ENCODE results near the gene FIBP. TPM values are rescaled to one million over a fixed set of nuclear protein-coding genes. Genes with fewer than 3 reads are reported as not detected.

FIBP gene
- total and polyA plus RNA-seq, 4 donors = 47.1 to 77.2 (median 62.2) TPM

Other genes starting within 250 kb of the FIBP start
- gene RELA, start 225.6 kb downstream of the FIBP start, total RNA-seq = 10 to 100 TPM; 50.2 to 72.6 TPM
- 10 to 100 TPM; 34.8 to 65.8 TPM for gene RELA, start 225.6 kb downstream of the FIBP start, polyA plus RNA-seq
- 10 to 100 TPM; 45.3 to 88.6 TPM for gene KAT5, start 176.2 kb downstream of the FIBP start, total RNA-seq
- 10 to 100 TPM; 70.0 to 95.3 TPM for gene KAT5, start 176.2 kb downstream of the FIBP start, polyA plus RNA-seq
- 10 to 100 TPM; 21.8 to 62.3 TPM for gene RNASEH2C, start 167.7 kb downstream of the FIBP start, total RNA-seq
- gene RNASEH2C, start 167.7 kb downstream of the FIBP start, polyA plus RNA-seq = 10 to 100 TPM; 88.5 to 97.7 TPM
- gene AP5B1, start 107.5 kb downstream of the FIBP start, total RNA-seq = 10 to 100 TPM in 1 of 2 donors, 1 to 10 TPM in 1; 8.6 to 35.5 TPM
- gene AP5B1, start 107.5 kb downstream of the FIBP start, polyA plus RNA-seq = 10 to 100 TPM; 13.0 to 35.1 TPM
- under 1 TPM; 0.17 to 0.77 TPM for gene OVOL1, start 101.4 kb downstream of the FIBP start, total RNA-seq
- 1 to 10 TPM in 1 of 2 donors, under 1 TPM in 1; 0.96 to 1.4 TPM for gene OVOL1, start 101.4 kb downstream of the FIBP start, polyA plus RNA-seq
- gene SNX32, start 54.5 kb downstream of the FIBP start, total RNA-seq = under 1 TPM; 0.52 to 0.77 TPM
- under 1 TPM; 0.14 to 0.88 TPM for gene SNX32, start 54.5 kb downstream of the FIBP start, polyA plus RNA-seq
- 100 to 1,000 TPM; 387 to 967 TPM for gene CFL1, start 30.3 kb downstream of the FIBP start, total RNA-seq
- gene CFL1, start 30.3 kb downstream of the FIBP start, polyA plus RNA-seq = 1,000 to 10,000 TPM in 1 of 2 donors, 100 to 1,000 TPM in 1; 493 to 1,282 TPM
- gene MUS81, start 28.0 kb downstream of the FIBP start, total RNA-seq = 10 to 100 TPM; 35.0 to 61.4 TPM
- 10 to 100 TPM; 46.2 to 62.2 TPM for gene MUS81, start 28.0 kb downstream of the FIBP start, polyA plus RNA-seq
- 10 to 100 TPM; 62.8 to 67.0 TPM for gene EFEMP2, start 15.7 kb downstream of the FIBP start, total RNA-seq
- gene EFEMP2, start 15.7 kb downstream of the FIBP start, polyA plus RNA-seq = 10 to 100 TPM; 34.2 to 44.8 TPM
- 1 to 10 TPM; 3.1 to 4.6 TPM for gene CTSW, start 8.6 kb downstream of the FIBP start, total RNA-seq
- gene CTSW, start 8.6 kb downstream of the FIBP start, polyA plus RNA-seq = 1 to 10 TPM; 2.9 to 8.7 TPM
- 10 to 100 TPM; 20.7 to 55.4 TPM for gene CCDC85B, start 2.2 kb upstream of the FIBP start, total RNA-seq
- gene CCDC85B, start 2.2 kb upstream of the FIBP start, polyA plus RNA-seq = 10 to 100 TPM; 52.5 to 63.4 TPM
- gene FOSL1, start 11.9 kb upstream of the FIBP start, total RNA-seq = 10 to 100 TPM in 1 of 2 donors, under 1 TPM in 1; 0.43 to 11.4 TPM
- 10 to 100 TPM; 19.2 to 19.9 TPM for gene FOSL1, start 11.9 kb upstream of the FIBP start, polyA plus RNA-seq
- gene C11orf68, start 30.6 kb upstream of the FIBP start, total RNA-seq = 10 to 100 TPM; 17.9 to 38.8 TPM
- gene C11orf68, start 30.6 kb upstream of the FIBP start, polyA plus RNA-seq = 10 to 100 TPM; 26.8 to 30.8 TPM
- 10 to 100 TPM; 40.8 to 92.7 TPM for gene DRAP1, start 31.0 kb upstream of the FIBP start, total RNA-seq
- 100 to 1,000 TPM in 1 of 2 donors, 10 to 100 TPM in 1; 99.4 to 140 TPM for gene DRAP1, start 31.0 kb upstream of the FIBP start, polyA plus RNA-seq
- under 1 TPM; 0.34 TPM for gene TSGA10IP, start 57.0 kb upstream of the FIBP start, total RNA-seq
- under 1 TPM; 0.07 to 0.20 TPM for gene TSGA10IP, start 57.0 kb upstream of the FIBP start, polyA plus RNA-seq
- gene SART1, start 73.3 kb upstream of the FIBP start, total RNA-seq = 10 to 100 TPM; 31.4 to 52.3 TPM
- gene SART1, start 73.3 kb upstream of the FIBP start, polyA plus RNA-seq = 100 to 1,000 TPM in 1 of 2 donors, 10 to 100 TPM in 1; 44.3 to 145 TPM
- 10 to 100 TPM; 27.4 to 33.2 TPM for gene EIF1AD, start 113.7 kb upstream of the FIBP start, total RNA-seq
- 10 to 100 TPM; 22.0 to 29.9 TPM for gene EIF1AD, start 113.7 kb upstream of the FIBP start, polyA plus RNA-seq
- gene BANF1, start 114.0 kb upstream of the FIBP start, total RNA-seq = 100 to 1,000 TPM in 1 of 2 donors, 10 to 100 TPM in 1; 17.7 to 185 TPM
- gene BANF1, start 114.0 kb upstream of the FIBP start, polyA plus RNA-seq = 100 to 1,000 TPM; 132 to 315 TPM
- 10 to 100 TPM in 1 of 2 donors, 1 to 10 TPM in 1; 7.1 to 17.7 TPM for gene CST6, start 123.5 kb upstream of the FIBP start, total RNA-seq
- gene CST6, start 123.5 kb upstream of the FIBP start, polyA plus RNA-seq = 10 to 100 TPM; 31.7 to 38.8 TPM
- gene CATSPER1, start 138.0 kb upstream of the FIBP start, total RNA-seq = 1 to 10 TPM in 1 of 2 donors, not detected in 1; 2.9 TPM
- 1 to 10 TPM; 3.1 to 3.3 TPM for gene CATSPER1, start 138.0 kb upstream of the FIBP start, polyA plus RNA-seq
- gene GAL3ST3, start 160.7 kb upstream of the FIBP start, total RNA-seq = not detected
- not detected for gene GAL3ST3, start 160.7 kb upstream of the FIBP start, polyA plus RNA-seq
- 100 to 1,000 TPM; 130 to 187 TPM for gene SF3B2, start 163.9 kb upstream of the FIBP start, total RNA-seq
- 100 to 1,000 TPM in 1 of 2 donors, 10 to 100 TPM in 1; 78.0 to 139 TPM for gene SF3B2, start 163.9 kb upstream of the FIBP start, polyA plus RNA-seq
- gene PACS1, start 181.8 kb upstream of the FIBP start, total RNA-seq = 10 to 100 TPM; 42.8 to 48.8 TPM
- 10 to 100 TPM; 22.2 to 26.6 TPM for gene PACS1, start 181.8 kb upstream of the FIBP start, polyA plus RNA-seq

Measured in lung (tissue), 4 donors.